Endodermal cell (in vitro differentiated cells): ENCODE measurements around the gene CLTCL1. TPM values are rescaled to one million over a fixed set of nuclear protein-coding genes. Genes with fewer than 3 reads are reported as not detected.
A peak's percentile ranks its signal among the peaks of the same experiment; 100 is the strongest.

ENCODE experiments used
- DNase-seq: peaks from one replicate; pipeline ENCODE4 v3.0.0-alpha.2; 2017
- H3K27ac ChIP-seq: 2 replicates; pipeline ENCODE4 v1.5.1; 2013; ENCODE audit warnings: mild to moderate bottlenecking, low read depth, low read length, moderate library complexity
- H3K27me3 ChIP-seq: 2 replicates; pipeline ENCODE4 v1.6.1; 2013; ENCODE audit warnings: mild to moderate bottlenecking, low read length, moderate library complexity; ENCODE audit not compliant: insufficient read depth, control insufficient read depth, poor library complexity, severe bottlenecking
- H3K36me3 ChIP-seq: 2 replicates; pipeline ENCODE4 v1.7.0; 2013; ENCODE audit warnings: mild to moderate bottlenecking, low read length, moderate library complexity; ENCODE audit not compliant: control insufficient read depth, insufficient read depth
- H3K4me1 ChIP-seq: one replicate; pipeline ENCODE4 v1.7.0; 2013; ENCODE audit warnings: low read length; ENCODE audit not compliant: control insufficient read depth, insufficient read depth
- H3K4me3 ChIP-seq: 2 replicates; pipeline ENCODE4 v1.5.1; 2013; ENCODE audit warnings: mild to moderate bottlenecking, low read length, moderate library complexity
- H3K9ac ChIP-seq: 2 replicates; pipeline ENCODE4 v1.6.1; 2013; ENCODE audit warnings: mild to moderate bottlenecking, low read length, moderate library complexity; ENCODE audit not compliant: poor library complexity, severe bottlenecking; ENCODE audit errors: extremely low read depth
- H3K9me3 ChIP-seq: 2 replicates; pipeline ENCODE4 v1.6.1; 2013; ENCODE audit warnings: mild to moderate bottlenecking, low read length, moderate library complexity; ENCODE audit not compliant: control insufficient read depth
- H3K27ac Mint-ChIP-seq: 2 replicates; pipeline ENCODE4 v1.8.0; 2020; ENCODE audit warnings: mixed read lengths
- H3K27me3 Mint-ChIP-seq: 2 replicates; pipeline ENCODE4 v1.8.0; 2021; ENCODE audit warnings: mild to moderate bottlenecking, mixed read lengths; ENCODE audit not compliant: insufficient read depth
- H3K36me3 Mint-ChIP-seq: 2 replicates; pipeline ENCODE4 v1.8.0; 2020; ENCODE audit warnings: low read depth, mixed read lengths
- H3K4me1 Mint-ChIP-seq: 2 replicates; pipeline ENCODE4 v1.8.0; 2020; ENCODE audit warnings: mixed read lengths
- H3K4me3 Mint-ChIP-seq: 2 replicates; pipeline ENCODE4 v1.8.0; 2020; ENCODE audit warnings: mild to moderate bottlenecking, moderate library complexity, mixed read lengths
- H3K9me3 Mint-ChIP-seq: 2 replicates; pipeline ENCODE4 v1.8.0; 2020; ENCODE audit warnings: mild to moderate bottlenecking, mixed read lengths
- WGBS, 2 experiments: methylation state at CpG; one replicate each; pipeline versions ENCODE4 v1.1.5 to v1.1.7; 2013; ENCODE audit warnings: missing lambda C conversion rate in 2 of 2, mixed read lengths in 1 of 2; ENCODE audit not compliant: insufficient coverage in 1 of 2, insufficient read length in 1 of 2; 5-methylcytosine and 5-hydroxymethylcytosine counted together
- total RNA-seq, 2 donors: library from RNA; stranded (reverse); fragmentation: NEBNext Ultra II Directional in 1 of 2; extraction: Animal tissue kit (Norgen Biotek cat#: 25700) in 1 of 2; gene quantifications; 2 replicates in 1 of 2; 3 replicates in 1 of 2; pipeline ENCODE4 v1.2.1, GENCODE V29; 2021
- TF ChIP-seq, protein P1 (sequence below): fragments of 200-600 bp; sonication (generic); conservative IDR thresholded peaks from 2 replicates; pipeline ENCODE4 v1.5.0; 2021; ENCODE audit warnings: antibody characterized with exemption, mild to moderate bottlenecking

Gene CLTCL1
- total RNA-seq, 2 donors from 2014 or later = 11.8 to 14.4 TPM

DNA sequence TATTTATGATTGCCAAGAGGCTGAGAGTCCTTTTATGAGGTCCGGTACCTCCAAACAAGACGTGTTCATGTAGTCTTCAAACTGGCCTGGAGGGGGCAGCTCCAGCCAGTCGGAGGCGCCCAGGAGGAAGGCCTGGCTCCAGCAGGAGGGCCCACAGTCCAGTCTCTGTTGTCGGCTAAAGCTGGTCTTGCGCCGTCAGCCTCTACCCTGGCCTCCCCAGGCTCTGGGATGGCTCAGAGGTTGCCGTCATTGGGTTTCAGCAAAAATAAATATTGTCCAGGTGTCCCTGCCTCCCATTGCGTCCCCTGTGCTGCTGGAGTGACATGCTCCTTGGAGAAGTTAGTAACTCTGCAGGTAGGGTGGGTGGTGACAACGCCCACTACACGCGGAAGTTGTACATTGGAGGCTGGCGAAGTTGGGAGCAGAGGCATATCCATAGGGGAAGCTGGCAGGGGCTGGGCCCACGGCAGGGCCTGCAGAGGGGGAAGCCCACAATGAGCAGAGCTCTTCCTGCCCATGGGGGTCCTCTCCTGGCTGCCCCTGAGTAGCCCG lies 111.9 kb downstream of the CLTCL1 start:
- Histone ChIP-seq H3K9ac (peak overlapping the region; percentile 51), H3K27ac (peak overlapping the region; percentile 63), H3K36me3 (no peaks in the 10 kb centered on the region), H3K4me1 (no peaks in the 10 kb centered on the region), H3K4me3 (peak overlapping the region; percentile 86), H3K9me3 (no peaks in the 10 kb centered on the region), H3K27me3 (no peaks in the 10 kb centered on the region)
- Mint-ChIP-seq H3K9me3 (no peaks in the 10 kb centered on the region), H3K27ac (peak overlapping the region; percentile 83), H3K4me3 (peak overlapping the region; percentile 65), H3K36me3 (peaks cover 8% of the 10 kb centered on the region), H3K27me3 (no peaks in the 10 kb centered on the region), H3K4me1 (peaks cover 5% of the 10 kb centered on the region)
- peak; percentile 92 for DNase-seq
- WGBS, 2 experiments = 46 to 54% methylated on average over 13 to 15 of the region's 15 CpGs
- TF ChIP-seq, protein P1, sequence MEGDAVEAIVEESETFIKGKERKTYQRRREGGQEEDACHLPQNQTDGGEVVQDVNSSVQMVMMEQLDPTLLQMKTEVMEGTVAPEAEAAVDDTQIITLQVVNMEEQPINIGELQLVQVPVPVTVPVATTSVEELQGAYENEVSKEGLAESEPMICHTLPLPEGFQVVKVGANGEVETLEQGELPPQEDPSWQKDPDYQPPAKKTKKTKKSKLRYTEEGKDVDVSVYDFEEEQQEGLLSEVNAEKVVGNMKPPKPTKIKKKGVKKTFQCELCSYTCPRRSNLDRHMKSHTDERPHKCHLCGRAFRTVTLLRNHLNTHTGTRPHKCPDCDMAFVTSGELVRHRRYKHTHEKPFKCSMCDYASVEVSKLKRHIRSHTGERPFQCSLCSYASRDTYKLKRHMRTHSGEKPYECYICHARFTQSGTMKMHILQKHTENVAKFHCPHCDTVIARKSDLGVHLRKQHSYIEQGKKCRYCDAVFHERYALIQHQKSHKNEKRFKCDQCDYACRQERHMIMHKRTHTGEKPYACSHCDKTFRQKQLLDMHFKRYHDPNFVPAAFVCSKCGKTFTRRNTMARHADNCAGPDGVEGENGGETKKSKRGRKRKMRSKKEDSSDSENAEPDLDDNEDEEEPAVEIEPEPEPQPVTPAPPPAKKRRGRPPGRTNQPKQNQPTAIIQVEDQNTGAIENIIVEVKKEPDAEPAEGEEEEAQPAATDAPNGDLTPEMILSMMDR = peak; percentile 89

DNA sequence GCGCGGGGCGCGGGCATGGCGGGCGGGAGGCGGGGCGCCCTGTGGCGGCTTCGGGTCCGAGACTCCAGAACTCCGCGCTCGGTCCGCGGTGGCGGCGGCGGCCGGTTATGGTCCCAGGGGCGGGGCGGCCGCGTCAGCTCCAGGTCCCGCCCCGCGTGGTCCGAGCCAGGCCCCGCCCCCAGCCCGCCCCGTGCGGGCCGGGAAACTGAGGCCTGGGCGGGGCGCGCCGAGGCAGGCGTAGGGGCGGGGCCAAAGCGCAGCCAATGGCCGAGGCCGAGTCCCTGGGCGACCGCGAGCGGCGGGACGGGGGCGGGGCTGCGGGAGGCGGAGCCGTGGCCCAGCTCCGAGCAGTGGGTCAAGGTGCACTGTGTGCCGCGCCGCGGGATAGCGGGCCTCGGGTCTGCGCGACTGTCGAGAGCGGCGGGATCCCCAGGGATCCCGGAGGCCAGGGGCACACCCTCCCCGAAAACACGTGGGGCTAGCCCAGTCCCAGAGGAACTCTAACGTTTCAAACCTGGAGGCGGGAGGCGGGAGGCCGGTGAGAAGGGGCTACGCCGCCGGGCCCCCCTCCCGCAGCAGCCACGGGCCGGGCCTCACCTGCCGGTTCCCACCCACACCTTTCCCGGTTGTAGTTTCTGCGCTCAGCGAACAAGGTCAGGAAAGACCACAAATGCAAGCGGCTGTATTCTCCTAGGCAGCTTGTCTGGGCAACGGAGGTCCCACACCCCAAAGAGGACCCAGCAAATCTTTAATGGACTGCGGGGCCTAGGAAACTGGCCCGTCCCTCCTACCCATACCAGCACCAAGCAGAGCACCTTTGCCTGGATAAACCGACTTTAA lies 112.6 kb downstream of the CLTCL1 start, which contains the start of gene SLC25A1:
Gene SLC25A1, minus strand, starts transcription at position 80 of the 840 bp plus-strand sequence. Its CDS starts 63 bp downstream, at position 17.
- peak; percentile 97 for DNase-seq
- Mint-ChIP-seq H3K27ac (peak within 1 kb of the TSS; percentile 83), H3K27me3 (no peaks in the 10 kb centered on the region), H3K36me3 (peaks cover 8% of the 10 kb centered on the region), H3K4me1 (peaks cover 5% of the 10 kb centered on the region), H3K9me3 (no peaks in the 10 kb centered on the region), H3K4me3 (peak within 1 kb of the TSS; percentile 65)
- peak within 1 kb of the TSS; percentile 63 for H3K27ac ChIP-seq
- H3K4me1 ChIP-seq = no peaks in the 10 kb centered on the region
- H3K4me3 ChIP-seq = peak within 1 kb of the TSS; percentile 86
- H3K9me3 ChIP-seq = no peaks in the 10 kb centered on the region
- H3K27me3 ChIP-seq = no peaks in the 10 kb centered on the region
- no peaks in the 10 kb centered on the region for H3K36me3 ChIP-seq
- peak within 1 kb of the TSS; percentile 51 for H3K9ac ChIP-seq
- 0% methylated on average over 25 to 86 of the region's 86 CpGs for WGBS, 2 experiments
- TF ChIP-seq, protein P1 = no peak

DNA sequence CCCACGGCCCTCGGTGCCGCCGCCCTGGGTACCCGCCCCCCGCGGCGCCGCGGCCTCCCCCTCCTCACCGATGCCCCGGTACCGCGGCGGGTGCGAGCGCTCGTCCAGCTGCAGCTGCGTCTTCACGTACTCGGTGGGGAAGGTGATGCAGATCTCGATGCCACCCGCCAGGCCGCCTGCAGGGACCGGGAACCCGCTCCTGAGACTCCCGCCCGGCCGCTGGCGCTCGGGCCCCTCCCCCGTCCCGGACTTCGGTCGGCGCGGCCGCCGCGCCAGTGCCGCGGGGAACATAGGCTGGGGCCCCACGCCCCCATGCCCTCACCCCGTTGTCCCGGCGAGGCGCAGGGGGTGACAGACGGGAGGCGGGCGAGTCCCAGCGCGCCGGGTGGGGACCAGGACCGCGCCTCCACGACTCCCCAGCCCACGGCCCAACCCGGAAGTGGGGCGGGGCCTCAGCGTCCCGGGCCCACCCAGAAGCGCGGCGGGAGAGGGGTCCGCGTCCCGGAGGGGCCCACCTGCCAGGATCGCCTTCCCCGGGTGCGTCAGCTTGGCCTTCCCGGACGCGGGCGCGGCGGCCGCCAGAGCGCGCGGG lies 113.4 kb downstream of the CLTCL1 start:
- H3K9me3 Mint-ChIP-seq = no peaks in the 10 kb centered on the region
- peaks cover 3% of the 10 kb centered on the region for H3K27me3 Mint-ChIP-seq
- TF ChIP-seq, protein P1 = no peak
- DNase-seq = peak; percentile 81
- H3K4me3 Mint-ChIP-seq = peak overlapping the region; percentile 65
- no peak overlapping the region for H3K27ac Mint-ChIP-seq
- no peak overlapping the region for H3K27ac ChIP-seq
- H3K4me1 ChIP-seq = no peaks in the 10 kb centered on the region
- no peaks in the 10 kb centered on the region for H3K36me3 ChIP-seq
- peak overlapping the region; percentile 41 for H3K9ac ChIP-seq
- peaks cover 8% of the 10 kb centered on the region for H3K36me3 Mint-ChIP-seq
- H3K4me3 ChIP-seq = peak overlapping the region; percentile 75
- WGBS, 2 experiments = 0 to 3% methylated on average over 18 to 80 of the region's 80 CpGs
- H3K9me3 ChIP-seq = no peaks in the 10 kb centered on the region
- H3K4me1 Mint-ChIP-seq = peaks cover 5% of the 10 kb centered on the region
- no peaks in the 10 kb centered on the region for H3K27me3 ChIP-seq
